Limb (tissue), 2 donors: ENCODE results near the gene PNLDC1.
"Not testable (repeated sequence)": the region's sequence is repeated elsewhere in the genome, so short reads cannot be mapped to it uniquely, and the experiment has no call there.

ENCODE experiments used
- DNase-seq, 2 donors: peaks; one replicate each; pipeline ENCODE4 v3.0.0-alpha.2; 2016; ENCODE audit errors: extremely low spot score in 2 of 2

Gene PNLDC1

DNA sequence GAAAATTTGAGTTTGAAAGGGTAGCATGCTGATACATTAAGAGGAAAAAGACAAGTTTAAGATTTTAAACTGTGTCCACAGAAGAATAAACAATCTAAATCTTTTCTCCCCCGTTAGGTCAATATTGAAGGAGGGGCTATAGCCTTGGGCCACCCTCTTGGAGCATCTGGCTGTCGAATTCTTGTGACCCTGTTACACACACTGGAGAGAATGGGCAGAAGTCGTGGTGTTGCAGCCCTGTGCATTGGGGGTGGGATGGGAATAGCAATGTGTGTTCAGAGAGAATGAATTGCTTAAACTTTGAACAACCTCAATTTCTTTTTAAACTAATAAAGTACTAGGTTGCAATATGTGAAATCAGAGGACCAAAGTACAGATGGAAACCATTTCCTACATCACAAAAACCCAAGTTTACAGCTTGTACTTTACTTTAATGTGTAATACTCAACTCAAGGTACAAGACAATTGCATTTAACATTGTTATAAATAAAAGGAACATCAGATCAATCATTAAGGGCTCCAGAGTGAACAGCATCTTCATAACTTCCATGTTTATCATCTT lies 21.5 kb upstream of the PNLDC1 start:
- DNase-seq: no peak

DNA sequence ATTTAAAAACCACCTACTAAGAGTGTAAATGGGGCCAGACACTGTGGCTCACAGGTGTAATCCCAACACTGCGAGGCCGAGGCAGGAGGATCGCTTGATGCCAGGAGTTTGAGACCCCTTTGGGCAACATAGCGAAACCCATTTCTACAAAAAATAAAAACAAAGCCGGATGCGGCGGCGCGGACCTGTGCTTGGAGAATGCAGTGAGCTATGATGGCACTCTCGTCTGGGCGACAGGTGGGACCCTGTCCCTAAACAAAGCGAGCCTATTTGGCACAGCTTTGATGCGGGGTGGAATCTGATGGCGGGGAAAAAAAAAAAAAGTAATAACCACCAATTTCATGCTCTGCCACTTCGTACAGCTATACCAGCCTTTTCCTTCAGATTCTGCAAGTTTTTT lies 11.8 kb upstream of the PNLDC1 start:
- DNase-seq: no peak

DNA sequence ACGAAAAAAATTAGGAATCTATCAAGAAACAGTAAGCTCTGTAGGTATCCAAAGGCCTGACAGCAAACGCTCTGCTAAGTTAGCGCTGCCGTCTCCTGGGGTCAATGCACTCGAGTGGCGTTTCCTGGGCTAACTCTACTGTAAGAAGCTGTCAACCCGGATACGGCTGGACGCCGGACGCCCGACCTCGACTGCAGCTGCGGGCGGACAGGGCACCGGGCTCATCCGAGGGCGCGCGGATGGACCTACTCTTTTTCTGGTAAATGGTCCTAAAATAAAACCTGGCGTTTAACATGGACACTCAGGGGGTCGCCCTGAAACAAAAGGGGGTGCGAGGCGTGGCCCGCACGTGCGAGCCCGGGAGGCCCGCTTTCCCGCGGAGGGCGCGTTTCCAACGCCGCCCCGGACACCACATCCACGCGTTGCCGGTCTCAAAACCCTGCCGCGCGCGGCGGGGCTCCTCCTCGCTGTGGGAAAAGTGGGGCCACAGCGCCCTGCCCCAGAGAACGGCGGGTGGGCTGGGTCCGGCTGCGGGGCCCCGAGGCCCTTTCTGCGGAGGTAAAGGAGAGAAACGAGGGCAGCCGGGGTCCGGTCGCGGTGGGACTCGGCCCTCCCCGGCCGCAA lies 11.2 kb upstream of the PNLDC1 start:
- no peak for DNase-seq

DNA sequence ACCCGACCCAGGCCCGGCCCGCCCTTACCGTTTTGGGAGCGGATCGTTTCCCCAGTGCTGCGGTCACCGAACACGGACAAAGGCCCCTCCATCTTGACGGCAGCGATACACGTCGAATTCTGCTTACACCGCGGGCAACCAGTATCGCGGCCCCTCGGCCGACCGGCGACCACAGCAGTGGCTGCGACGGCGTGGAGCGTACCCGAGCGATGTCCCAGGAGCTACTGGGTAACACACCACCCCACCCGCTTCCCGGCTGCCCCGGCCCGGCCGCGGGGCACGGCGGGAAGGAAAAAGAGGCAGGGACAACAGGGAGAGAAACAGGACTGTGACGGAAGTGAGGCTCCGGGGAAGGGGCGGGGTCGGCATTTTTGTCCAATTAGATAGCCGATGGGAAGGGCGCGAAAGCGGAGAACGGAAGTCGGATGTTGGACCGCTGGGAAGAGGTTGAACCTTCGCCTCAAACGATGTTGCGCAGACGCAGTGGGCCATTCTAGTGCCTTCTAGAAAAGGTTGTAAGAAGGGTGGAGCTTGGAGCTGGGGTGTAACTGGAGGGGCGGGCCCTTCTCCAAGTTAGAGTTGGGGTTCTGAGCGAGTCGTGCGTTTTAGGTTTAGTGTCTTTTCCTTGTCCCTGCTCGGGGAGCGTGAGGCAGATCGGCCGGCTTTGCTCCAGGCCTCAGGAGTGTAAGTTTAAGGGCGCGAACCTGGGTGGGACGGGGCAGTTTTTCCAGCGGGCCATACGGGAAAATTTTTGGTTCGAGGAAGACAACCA lies 10.5 kb upstream of the PNLDC1 start, which contains the start of gene TCP1:
TSS of gene TCP1 (minus strand) at position 226 of the 772 bp plus-strand sequence. CDS start at position 92, 134 bp downstream.
- DNase-seq: peak; percentile 99 to 100

DNA sequence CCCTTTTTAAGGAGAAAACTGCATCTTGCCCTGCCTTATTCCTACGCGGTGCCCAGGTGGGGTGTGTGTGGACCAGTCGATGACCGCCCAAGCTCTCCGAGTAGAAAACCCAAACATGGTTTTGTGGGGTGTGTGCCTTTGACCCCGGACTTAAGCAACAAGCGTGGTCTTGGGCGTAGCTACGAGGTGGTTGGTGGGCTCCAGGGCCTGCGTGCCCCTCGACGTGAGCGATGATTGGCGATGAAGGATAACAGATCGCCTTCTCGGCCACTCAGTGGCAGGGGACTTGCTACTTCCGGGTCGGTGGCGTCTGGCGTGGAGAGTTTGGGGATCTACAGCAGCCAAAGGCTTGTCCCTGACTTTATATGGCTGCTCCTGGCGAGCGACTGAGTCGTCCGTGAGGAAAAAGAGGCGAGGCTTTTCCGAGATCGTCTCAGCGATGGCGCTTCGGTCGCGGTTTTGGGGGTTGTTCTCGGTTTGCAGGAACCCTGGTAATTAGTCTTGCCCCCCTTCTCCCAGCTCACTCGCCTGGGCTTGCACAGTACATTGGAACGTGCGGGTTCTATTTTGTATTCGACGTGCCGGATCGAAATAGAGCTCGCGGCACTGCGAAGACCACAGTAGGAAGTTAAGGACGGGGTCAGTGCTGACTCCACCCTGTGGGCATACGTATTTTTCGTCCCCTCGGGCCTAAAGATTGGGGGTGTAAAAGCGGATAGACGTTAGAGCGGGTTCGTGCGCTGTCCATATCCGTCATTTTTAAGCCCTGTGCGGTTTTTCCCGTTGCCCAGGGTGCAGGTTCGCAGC lies 9.7 kb upstream of the PNLDC1 start, which contains the start of gene MRPL18:
TSS of gene MRPL18 (plus strand) at position 319 of the 807 bp plus-strand sequence. CDS start at position 440, 121 bp downstream.
- peak; percentile 93 to 97 for DNase-seq

DNA sequence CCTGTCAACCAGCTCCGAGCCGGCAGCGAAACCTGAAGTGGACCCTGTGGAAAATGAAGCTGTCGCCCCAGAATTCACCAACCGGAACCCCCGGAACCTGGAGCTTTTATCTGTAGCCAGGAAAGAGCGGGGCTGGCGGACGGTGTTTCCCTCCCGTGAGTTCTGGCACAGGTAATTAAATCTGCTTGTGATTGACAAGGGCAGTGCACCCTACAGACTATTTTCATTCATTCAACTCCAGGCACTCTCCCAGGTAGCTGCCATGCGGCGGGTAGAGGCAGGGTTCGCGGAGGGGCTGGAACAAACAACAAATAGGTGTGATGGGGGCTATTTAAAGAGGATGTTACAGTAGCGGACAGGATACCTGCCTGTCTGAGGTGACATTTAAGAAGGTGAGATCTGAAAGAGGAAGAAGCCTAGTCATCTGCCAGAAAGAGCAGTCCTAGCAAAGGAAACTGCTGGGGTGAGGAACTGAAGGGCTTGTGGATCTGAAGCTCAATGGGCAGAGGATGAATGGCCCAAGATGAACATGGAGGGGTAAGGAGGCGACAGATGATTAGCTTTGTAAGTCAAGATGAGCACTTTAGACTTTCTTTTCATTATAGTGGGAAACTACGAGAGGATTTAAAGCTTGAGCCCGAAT lies 9.0 kb upstream of the PNLDC1 start:
- peak in 1 of 2 donors; percentile 27 for DNase-seq

DNA sequence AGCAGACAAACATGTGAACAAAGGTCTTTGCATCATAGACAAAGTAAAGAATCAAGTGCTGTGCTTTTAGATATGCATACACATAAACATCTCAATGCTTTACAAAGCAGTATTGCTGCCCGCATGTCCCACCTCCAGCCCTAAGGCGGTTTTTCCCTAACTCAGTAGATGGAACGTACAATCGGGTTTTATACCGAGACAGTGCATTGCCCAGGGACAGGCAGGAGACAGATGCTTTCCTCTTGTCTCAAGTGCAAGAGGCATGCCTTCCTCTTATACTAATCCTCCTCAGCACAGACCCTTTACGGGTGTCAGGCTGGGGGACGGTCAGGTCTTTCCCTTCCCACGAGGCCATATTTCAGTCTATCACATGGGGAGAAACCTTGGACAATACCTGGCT lies 5.1 kb upstream of the PNLDC1 start:
- not testable (repeated sequence) for DNase-seq

DNA sequence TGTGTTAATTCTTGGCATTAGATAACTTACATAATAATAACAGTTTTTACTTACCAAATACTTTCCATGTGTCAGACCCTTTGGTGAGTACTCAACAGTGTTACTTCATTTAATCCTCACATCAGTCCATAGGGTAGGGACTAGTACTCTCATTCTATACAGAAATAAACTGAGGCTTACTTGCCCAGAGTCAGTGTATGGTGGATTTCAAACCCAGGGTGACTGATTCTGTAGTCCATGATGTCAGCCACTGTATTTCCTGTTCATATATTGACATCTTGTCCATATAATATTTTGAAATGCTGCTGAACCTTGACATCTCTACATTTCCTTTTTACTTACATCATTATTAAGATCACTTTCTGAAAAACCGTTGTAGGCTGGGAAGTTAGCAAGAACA lies 2.5 kb upstream of the PNLDC1 start:
- DNase-seq: no peak

DNA sequence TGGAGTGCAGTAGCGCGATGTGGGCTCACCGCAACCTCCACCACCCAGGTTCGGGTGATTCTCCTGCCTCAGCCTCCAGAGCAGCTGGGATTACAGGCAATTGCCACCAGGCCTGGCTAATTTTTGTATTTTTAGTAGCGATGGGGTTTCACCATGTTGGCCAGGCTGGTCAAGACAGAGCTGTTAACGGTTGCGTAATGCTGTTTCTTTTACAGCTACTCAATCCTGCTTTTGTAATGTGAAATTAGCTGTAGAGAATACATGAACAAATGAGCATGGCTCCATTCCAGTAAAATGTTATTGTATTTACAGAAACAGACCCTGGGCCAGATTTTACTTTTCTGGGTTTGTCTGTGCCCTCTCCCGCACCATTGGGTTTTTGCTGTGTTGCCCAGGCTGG lies 1.9 kb downstream of the PNLDC1 start:
- no peak for DNase-seq

DNA sequence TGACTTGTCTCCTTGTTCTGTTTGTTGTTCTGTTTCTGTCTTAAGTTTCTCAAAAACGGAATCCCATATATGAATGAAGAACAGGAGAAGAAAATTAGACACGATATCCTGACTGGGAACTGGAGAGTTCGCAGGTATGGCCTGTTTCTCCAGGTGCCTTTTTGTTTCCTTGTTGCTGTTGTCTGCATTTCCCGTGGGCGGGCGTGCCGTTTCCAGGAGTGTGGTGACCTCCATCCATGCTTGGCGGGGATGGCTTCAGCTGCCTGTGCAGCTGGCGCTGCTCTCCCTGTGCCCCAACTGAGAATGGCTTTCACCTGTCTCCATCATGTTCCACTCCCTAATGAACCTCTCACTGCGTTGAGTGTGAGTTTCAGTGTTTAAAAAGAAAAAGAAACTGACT lies 4.4 kb downstream of the PNLDC1 start:
- DNase-seq: no peak

DNA sequence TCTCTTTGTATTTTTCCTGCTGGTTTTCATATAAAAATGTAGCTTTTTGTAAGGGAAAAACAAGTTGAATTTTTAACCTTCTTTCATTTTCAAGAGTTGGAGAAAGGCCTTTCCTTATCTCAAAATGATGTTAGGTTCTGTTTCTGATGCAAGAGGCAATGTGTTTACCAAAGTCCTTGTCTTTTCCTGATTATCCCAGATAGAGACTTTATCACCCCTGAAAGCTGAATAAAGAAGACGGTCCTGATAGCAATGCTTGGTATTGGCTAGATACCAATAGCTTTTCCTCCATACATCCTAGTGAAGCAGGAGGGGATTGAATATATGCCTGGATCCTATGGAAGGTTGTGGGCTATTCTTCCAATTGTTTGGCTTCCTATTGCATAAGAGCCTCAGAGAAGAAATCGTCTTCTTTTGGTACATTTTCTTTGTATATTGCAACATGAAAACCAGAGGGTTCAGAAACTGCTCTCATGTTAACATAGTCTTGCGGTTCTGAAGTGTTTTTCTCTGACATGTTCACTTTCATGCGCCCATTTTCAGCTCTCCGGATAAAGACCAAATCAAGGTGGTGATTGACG lies 5.5 kb downstream of the PNLDC1 start:
- no peak for DNase-seq

DNA sequence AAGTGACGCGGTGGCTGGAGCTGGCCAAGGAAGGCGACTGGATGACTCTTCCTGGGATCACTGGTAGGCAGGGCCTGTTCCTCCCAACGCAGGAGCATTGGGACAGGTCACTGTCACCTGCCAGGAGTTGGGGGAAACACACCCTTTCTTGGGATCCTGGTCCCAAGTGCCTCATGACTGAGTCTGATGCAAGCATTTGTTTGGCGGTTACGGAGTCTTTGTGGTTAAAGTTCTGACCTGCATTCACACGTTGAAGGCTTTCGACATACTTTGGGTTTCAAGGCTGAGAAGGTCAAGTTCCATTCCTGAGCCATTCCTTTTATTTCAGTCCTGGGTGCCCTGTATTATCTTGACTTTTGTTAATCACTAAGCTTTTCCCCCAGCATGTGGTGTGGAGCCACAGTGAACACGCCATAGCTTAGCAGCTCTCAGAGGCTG lies 6.0 kb downstream of the PNLDC1 start:
- no peak for DNase-seq

DNA sequence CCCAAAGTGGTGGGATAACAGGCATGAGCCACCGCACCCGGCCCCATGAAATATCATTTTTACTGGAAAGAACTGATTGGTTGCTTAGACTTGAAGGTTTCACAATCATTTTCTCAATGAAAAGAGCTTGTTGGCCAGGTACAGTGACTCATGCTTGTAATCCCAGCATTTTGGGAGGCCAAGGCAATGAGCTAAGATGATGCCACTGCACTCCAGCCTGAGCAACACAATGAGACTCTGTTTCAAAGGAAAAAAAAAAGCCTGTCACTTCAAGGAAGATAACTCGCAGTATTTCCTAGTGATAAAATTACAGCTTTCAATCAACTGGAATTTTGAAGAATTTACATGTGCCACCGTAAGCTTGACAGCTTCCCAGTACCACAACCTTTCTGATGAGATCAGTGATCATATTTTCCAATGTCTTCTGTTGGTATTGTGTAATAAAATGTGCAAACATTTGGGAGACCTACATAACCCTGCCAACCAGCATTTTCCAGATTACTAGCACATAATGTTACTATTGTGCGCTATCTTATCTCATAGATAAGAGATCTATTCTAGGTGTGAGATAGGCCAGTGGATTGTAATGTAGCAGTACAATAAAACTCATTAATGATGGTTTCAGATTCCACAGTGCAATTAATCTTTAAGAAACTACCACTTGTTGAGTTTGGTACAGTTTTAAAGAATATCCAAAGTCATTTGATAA lies 7.2 kb downstream of the PNLDC1 start:
- DNase-seq: no peak

DNA sequence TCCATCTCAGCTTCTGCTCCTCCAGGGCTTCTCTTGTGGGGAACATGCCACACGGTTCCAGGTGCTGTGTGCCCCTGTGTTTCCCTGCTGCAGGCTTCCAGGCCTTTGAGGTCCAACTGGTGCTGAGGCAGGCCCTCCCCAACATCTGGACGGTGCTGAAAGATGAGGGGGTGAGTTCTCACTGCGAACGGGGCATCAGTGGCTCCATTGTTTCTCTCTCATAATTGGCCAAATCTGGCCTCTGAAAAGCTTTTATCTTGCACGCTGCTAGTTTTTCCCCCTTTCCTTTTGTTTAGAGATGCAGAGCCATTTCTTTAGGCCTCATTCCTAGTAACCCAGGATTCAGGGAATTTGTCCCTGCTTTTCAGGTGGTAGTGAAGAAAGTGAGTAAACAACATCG lies 8.6 kb downstream of the PNLDC1 start:
- no peak for DNase-seq

DNA sequence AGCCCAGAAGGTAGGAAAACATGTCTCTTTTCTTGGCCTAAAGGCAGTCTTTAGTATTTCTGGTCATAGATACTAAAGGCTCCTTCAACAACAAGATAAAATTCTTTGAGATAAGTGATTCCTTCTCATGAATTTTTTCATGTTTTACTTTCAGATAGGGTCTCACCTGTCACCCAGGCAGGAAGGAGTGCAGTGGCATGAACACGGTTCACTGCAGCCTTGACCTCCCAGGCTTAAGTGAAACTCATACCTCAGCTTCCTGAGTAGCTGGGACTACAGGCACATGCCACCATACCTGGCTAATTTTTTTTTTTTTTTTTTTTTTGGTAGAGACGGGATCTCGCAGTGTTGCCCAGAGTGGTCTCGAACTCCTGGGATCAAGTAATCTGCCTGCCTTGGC lies 9.1 kb downstream of the PNLDC1 start:
- DNase-seq: no peak

DNA sequence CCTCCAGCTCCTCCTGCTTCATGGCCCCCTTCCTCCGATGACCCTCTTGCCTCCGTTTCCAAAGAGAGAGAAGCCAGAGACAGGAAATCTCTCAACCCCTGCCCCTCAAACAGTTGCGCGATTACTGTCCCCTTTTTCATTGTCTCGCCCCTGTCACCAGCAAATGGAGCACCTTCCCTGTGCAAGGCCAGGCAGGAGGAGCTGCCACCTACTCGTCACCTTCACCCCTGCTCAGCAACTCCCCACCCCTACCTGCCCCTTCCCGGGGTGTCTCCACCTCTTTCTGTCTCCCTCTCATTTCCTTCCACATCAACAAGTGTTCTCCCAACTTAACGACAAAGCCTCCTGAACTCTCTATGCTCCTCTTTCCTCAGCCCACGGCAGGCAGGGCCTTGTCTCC lies 13.7 kb downstream of the PNLDC1 start:
- DNase-seq: no peak

DNA sequence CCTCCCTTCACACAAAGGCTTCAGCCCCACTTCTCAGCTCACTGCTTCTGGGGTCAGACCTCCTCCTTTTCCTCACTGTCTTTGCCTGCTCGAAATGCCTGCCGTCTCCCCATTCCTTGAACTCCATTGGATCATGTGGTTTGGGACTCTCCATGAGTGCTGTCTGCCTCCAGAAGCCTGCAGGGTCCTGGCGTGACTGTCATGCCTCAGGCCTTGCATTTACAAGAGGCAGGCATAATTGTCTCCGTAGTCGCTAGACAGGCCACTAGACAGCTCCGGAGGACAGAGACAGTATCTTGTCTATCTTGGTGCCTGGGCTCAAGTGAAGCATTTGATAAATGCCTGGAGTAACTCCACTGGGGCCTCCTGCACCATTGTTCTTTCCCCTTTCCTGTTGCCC lies 15.3 kb downstream of the PNLDC1 start:
- no peak for DNase-seq

DNA sequence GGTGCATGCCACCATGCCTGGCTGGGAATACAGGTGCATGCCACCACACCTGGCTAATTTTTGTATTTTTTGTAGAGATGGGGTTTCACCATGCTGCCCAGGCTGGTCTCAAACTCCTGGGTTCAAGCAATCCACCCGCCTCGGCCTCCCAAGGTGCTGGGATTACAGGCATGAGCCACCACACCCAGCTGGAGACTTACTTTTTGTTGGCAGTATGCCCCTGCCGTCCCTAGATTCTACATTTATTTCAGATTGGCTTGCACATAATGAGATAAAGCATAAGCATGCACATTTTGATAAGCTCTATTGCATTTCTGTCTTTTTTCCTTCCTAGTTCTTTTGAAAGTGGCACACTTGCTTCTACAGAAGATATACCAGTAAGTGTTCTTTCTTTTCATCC lies 16.7 kb downstream of the PNLDC1 start:
- DNase-seq: not testable (repeated sequence)

DNA sequence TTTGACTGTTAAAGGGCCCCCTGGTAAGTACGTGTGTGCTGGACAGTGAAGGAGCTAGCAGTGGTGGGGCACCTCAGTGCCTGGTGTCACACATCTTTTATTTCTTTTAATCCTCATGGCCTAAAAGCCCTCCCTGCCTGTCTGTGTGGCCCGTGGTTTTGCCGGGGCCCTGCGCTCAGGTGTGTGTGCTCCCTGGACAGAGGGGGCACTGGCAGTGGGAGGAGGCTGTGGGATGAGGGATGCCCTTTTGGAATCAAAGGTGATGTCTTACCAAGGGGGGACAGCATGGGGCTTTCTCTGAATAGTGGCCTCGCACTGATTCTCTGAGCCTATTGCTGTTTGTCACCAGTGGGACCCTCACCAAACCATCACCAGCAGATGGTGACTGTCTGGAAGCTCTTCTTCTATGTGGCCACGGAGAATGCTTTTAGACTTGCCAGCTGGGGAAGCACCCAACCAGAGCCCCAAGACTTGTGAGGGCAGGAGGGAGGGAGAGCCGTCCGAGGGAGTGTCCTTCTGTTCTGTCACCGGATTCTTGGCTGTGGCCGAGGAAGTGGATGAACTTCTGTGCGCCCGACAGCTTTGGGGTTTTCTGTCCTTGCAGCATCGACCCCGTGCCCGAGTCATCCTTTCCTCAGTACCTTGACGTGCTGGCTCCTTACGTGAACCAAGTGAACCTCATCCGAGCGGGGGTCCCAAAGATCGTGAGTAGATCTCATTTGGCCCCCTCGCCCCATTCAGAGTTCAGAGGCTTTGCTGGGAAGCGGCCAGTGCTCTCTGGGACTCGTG lies 18.1 kb downstream of the PNLDC1 start:
- no peak for DNase-seq
